NB4 (cell line): Measurements from ENCODE around the gene SOX6.

Source experiments
- POLR2A ChIP-seq: IDR thresholded peaks from 2 replicates; pipeline ENCODE4 v1.6.1; 2011; ENCODE audit warnings: mild to moderate bottlenecking; ENCODE audit not compliant: insufficient read length; ENCODE audit errors: extremely low read depth
- TF ChIP-seq, protein P1 (sequence below): IDR thresholded peaks from one replicate; pipeline ENCODE4 v1.5.1; 2012; ENCODE audit warnings: low read depth, low read length

DNA sequence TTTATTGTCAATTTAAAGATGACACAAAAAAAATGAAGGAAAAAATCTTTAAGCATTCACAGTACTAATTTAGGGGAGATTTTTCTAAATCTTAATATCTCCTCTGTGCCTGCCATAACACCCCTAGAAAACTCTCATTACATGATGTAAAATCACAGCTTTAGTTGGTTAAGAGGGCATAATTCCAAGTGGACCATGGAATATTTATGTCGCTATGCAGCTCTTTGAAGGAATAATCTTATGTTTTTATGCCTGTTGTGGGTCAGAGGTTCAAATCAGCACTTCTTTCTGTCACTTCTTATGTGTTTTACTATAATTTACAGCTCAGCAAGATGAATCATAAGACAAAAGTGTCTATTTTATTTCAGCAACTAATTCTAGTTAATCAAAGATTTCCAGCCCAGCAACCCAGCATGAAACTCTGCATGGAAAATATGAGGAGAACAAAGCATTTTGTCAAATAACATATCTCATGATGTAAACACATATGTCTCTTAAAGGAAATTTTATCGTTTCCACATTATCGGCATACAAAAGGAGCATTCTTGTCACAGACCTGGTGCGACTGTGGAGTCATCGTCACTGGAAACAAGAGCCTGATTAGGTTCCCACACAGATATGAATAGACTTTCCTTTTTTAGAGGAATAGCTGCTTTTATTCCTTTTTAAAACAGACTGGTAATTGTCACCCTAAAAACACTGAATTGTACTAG, 274.8 kb downstream of the SOX6 start:
- TF ChIP-seq, protein P1, sequence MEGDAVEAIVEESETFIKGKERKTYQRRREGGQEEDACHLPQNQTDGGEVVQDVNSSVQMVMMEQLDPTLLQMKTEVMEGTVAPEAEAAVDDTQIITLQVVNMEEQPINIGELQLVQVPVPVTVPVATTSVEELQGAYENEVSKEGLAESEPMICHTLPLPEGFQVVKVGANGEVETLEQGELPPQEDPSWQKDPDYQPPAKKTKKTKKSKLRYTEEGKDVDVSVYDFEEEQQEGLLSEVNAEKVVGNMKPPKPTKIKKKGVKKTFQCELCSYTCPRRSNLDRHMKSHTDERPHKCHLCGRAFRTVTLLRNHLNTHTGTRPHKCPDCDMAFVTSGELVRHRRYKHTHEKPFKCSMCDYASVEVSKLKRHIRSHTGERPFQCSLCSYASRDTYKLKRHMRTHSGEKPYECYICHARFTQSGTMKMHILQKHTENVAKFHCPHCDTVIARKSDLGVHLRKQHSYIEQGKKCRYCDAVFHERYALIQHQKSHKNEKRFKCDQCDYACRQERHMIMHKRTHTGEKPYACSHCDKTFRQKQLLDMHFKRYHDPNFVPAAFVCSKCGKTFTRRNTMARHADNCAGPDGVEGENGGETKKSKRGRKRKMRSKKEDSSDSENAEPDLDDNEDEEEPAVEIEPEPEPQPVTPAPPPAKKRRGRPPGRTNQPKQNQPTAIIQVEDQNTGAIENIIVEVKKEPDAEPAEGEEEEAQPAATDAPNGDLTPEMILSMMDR = no peak
- TF ChIP-seq POLR2A = no peak
